ENCODE results near the gene ATP1A1. TPM values are rescaled to one million over a fixed set of nuclear protein-coding genes. Genes with fewer than 3 reads are reported as not detected.

Gene ATP1A1
- total RNA-seq (100 to 1,000 TPM; 230 to 292 (median 266) TPM), total RNA-seq (254 to 670 (median 458) reads per million in 29 experiments)
- 202 TPM for total RNA-seq (2013)

DNA sequence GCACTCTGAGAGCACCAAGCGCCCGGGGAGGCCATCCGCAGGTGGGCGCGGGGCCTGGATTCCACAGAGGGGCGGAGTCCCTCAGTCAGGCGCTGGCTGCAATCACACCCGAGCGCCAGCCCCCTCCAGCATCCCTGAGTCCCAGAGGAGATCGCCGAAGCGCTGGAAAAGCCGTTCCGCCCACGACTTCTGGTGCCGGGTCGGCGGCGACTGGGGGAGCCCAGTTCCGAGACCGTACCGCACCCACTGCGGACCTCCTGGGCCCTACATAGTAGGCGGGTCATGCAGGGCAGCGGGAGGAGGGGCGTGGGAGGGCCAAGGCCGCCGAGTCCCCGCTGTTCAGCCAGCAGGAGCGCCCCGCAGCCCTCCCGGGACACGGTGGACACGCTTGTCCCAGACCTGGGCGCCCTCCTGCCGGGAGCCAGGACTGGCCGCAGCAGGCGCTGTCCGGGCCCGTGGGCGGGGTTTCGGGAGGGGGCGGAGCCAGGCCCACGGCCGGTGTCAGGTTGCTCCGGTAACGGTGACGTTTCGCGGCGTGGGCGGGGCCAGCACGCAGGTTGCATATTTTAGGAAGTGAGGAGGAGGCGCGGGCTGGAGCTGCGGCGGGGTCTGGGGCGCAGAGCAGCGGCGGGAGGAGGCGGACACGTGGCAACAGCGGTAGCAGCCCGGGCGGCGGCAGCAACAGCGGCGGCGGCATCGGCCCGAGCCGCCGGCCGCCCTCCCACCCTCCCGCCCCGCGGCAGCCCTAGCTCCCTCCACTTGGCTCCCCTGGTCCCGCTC is at the start of gene ATP1A1:
Gene ATP1A1, plus strand, starts transcription at position 594 of the 780 bp plus-strand sequence. CDS start 268 bp downstream, outside the sequence.
- Mint-ChIP-seq H3K36me3 (no peaks in the 10 kb centered on the region), H3K4me3 (peak within 1 kb of the TSS; percentile 95 to 97 (median 96)), H3K4me1 (peaks cover 45 to 51% (median 47%) of the 10 kb centered on the region in 3 donors), H3K27ac (peak within 1 kb of the TSS; percentile 97 to 98), H3K27me3 (peaks cover 0 to 1% of the 10 kb centered on the region in 2 donors), H3K9me3 (no peaks in the 10 kb centered on the region)
- ATAC-seq (replicated peaks in 1 of 4) (peak; percentile 78 to 82 (median 81)), DNase-seq (peak; percentile 91 to 99 (median 96))
- Histone ChIP-seq H3K9me3 (no peaks in the 10 kb centered on the region), H3K4me1 (ENCODE audit: control insufficient read depth in 1 of 2, extremely low read depth in 1 of 2, insufficient read depth in 2 of 2, low read length in 2 of 2) (peaks cover 20 to 47% of the 10 kb centered on the region in 2 experiments), H3K36me3 (ENCODE audit: control insufficient read depth in 2 of 2, extremely low read depth in 1 of 2, insufficient read depth in 1 of 2, low read length in 1 of 2) (no peaks in the 10 kb centered on the region), H3K27me3 (replicated peaks in 1 of 2; ENCODE audit: control insufficient read depth in 2 of 2, extremely low read depth in 1 of 2, insufficient read depth in 2 of 2, low read length in 1 of 2) (no peaks in the 10 kb centered on the region), H3K4me3 (ENCODE audit: control insufficient read depth in 1 of 2, extremely low read depth in 1 of 2, low read length in 1 of 2) (peak within 1 kb of the TSS; percentile 89 to 93), H3K27ac (ENCODE audit: low read length) (peak within 1 kb of the TSS; percentile 86)
- CTCF ChIA-PET: interaction anchor here in 1 of 2 donors (0.8 kb wide), 1 partner anchor 113 kb away, joined by 3 read pairs; no protein-coding TSS in a partner anchor
- POLR2A ChIA-PET: interaction anchor here (0.6 to 1.0 kb wide), 7 partner anchors 9 to 187 kb away, joined by 3 to 4 read pairs (median 3); no protein-coding TSS in a partner anchor
- WGBS (ENCODE audit: insufficient coverage): under 1% methylated on average over 67 of the region's 78 CpGs

DNA sequence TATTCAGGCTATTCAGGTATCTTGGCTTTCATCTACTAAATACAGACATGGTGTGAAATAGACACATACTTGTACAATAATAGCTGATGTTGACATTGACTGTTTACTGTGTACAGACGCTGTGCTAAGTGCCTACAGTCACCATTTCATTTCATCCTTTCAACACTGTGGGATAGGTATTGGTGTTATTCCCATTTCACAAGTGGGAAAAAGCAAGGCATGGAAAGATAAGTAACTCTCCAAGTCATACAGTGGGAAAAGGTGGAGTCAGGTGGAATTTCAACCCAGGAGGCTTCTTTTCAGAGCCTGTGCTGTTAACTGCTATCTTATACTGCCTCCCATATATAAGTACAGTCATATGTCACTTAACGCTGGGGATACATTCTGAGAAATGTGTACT is 49.6 kb upstream of the ATP1A1 start:
- POLR2A ChIA-PET: no interaction called here
- no peaks in the 10 kb centered on the region for H3K27me3 Mint-ChIP-seq
- peaks cover 0 to 4% (median 0%) of the 10 kb centered on the region in 3 donors for H3K9me3 Mint-ChIP-seq
- H3K27ac Mint-ChIP-seq: peak overlapping the region; percentile 90 to 94
- no peaks in the 10 kb centered on the region for H3K36me3 Mint-ChIP-seq
- Histone ChIP-seq H3K4me3 (ENCODE audit: control insufficient read depth in 1 of 2, extremely low read depth in 1 of 2, low read length in 1 of 2) (no peak overlapping the region), H3K9me3 (no peaks in the 10 kb centered on the region), H3K27ac (ENCODE audit: low read length) (peak overlapping the region; percentile 72), H3K36me3 (ENCODE audit: control insufficient read depth in 2 of 2, extremely low read depth in 1 of 2, insufficient read depth in 1 of 2, low read length in 1 of 2) (no peaks in the 10 kb centered on the region), H3K4me1 (ENCODE audit: control insufficient read depth in 1 of 2, extremely low read depth in 1 of 2, insufficient read depth in 2 of 2, low read length in 2 of 2) (peaks cover 46 to 66% of the 10 kb centered on the region in 2 experiments), H3K27me3 (replicated peaks in 1 of 2; ENCODE audit: control insufficient read depth in 2 of 2, extremely low read depth in 1 of 2, insufficient read depth in 2 of 2, low read length in 1 of 2) (no peaks in the 10 kb centered on the region)
- no CpG with 5 or more reads among the region's 2 CpGs for WGBS (ENCODE audit: insufficient coverage)
- ATAC-seq (replicated peaks in 1 of 4) (no peak), DNase-seq (no peak)
- H3K4me1 Mint-ChIP-seq: peaks cover 78 to 84% (median 79%) of the 10 kb centered on the region in 3 donors
- CTCF ChIA-PET: no interaction called here
- H3K4me3 Mint-ChIP-seq: no peak overlapping the region

DNA sequence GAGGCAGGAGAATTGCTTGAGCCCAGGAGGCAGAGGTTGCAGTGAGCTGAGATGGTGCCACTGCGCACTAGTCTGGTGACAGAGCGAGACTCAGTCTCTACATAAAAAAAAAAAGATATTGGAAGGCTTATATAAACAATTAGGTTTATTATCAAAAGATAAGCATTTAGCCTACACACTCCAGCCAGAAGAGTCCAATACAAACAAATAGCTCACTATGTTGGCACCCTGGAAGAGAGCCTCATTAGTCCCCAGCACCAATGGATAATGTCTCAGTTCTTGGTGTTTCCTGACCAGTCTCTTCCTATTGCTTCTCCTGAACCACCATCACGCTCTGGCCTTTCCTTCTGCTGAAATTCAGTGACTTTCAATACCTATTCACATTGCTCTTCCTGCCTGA is 48.6 kb upstream of the ATP1A1 start:
- Mint-ChIP-seq H3K9me3 (peaks cover 0 to 5% (median 0%) of the 10 kb centered on the region in 3 donors), H3K27me3 (no peaks in the 10 kb centered on the region), H3K36me3 (no peaks in the 10 kb centered on the region), H3K4me1 (peaks cover 83 to 86% (median 85%) of the 10 kb centered on the region in 3 donors), H3K27ac (peak overlapping the region; percentile 99), H3K4me3 (peak overlapping the region in 2 of 3 donors; percentile 5 to 68)
- Histone ChIP-seq H3K27me3 (replicated peaks in 1 of 2; ENCODE audit: control insufficient read depth in 2 of 2, extremely low read depth in 1 of 2, insufficient read depth in 2 of 2, low read length in 1 of 2) (no peaks in the 10 kb centered on the region), H3K4me3 (ENCODE audit: control insufficient read depth in 1 of 2, extremely low read depth in 1 of 2, low read length in 1 of 2) (no peak overlapping the region), H3K4me1 (ENCODE audit: control insufficient read depth in 1 of 2, extremely low read depth in 1 of 2, insufficient read depth in 2 of 2, low read length in 2 of 2) (peaks cover 46 to 75% of the 10 kb centered on the region in 2 experiments), H3K9me3 (no peaks in the 10 kb centered on the region), H3K27ac (ENCODE audit: low read length) (peak overlapping the region; percentile 82), H3K36me3 (ENCODE audit: control insufficient read depth in 2 of 2, extremely low read depth in 1 of 2, insufficient read depth in 1 of 2, low read length in 1 of 2) (no peaks in the 10 kb centered on the region)
- DNase-seq (no peak), ATAC-seq (replicated peaks in 1 of 4) (no peak)
- WGBS (ENCODE audit: insufficient coverage): 80% methylated on average over 1 of the region's 3 CpGs
- ChIA-PET CTCF (interaction anchor here (0.6 to 1.3 kb wide), 3 partner anchors 9 to 66 kb away, joined by 3 read pairs; no protein-coding TSS in a partner anchor), POLR2A (interaction anchor here (0.7 kb wide), 2 partner anchors 12 to 51 kb away, joined by 3 read pairs; no protein-coding TSS in a partner anchor)

DNA sequence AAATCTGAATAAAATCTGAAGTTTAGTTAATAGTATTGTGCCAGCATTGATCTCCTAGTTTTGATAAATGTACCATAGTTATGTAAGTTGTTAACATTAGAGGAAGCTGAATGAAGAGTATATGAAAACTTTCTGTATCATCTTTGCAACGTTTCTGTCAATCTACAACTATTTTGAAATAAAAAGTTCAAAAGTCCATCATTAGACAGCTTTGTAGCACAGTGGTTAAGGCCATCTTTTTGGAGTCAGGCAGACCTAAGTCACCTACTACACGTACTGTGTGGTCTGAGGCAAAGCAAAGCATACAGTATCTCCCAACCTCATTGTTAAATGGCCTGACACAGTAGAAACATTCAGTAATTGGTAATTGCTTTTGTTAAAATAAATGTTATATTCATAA is 47.9 kb upstream of the ATP1A1 start:
- Mint-ChIP-seq H3K36me3 (no peaks in the 10 kb centered on the region), H3K4me1 (peaks cover 90 to 91% (median 91%) of the 10 kb centered on the region in 3 donors), H3K27me3 (no peaks in the 10 kb centered on the region), H3K27ac (peak overlapping the region; percentile 99), H3K4me3 (peak overlapping the region in 2 of 3 donors; percentile 5 to 68), H3K9me3 (peaks cover 0 to 5% (median 0%) of the 10 kb centered on the region in 3 donors)
- DNase-seq: peak in 1 of 35 experiments; percentile 21
- H3K4me3 ChIP-seq (ENCODE audit: control insufficient read depth in 1 of 2, extremely low read depth in 1 of 2, low read length in 1 of 2): peak overlapping the region in 1 of 2 donors; percentile 21
- H3K27ac ChIP-seq (ENCODE audit: low read length): peak overlapping the region; percentile 82
- POLR2A ChIA-PET: interaction anchor here (0.7 kb wide), 2 partner anchors 13 to 50 kb away, joined by 3 read pairs; no protein-coding TSS in a partner anchor
- no peak for ATAC-seq (replicated peaks in 1 of 4)
- H3K9me3 ChIP-seq: no peaks in the 10 kb centered on the region
- WGBS (ENCODE audit: insufficient coverage): no CpG with 5 or more reads among the region's 2 CpGs
- CTCF ChIA-PET: interaction anchor here (0.6 to 1.3 kb wide), 3 partner anchors 9 to 65 kb away, joined by 3 read pairs; no protein-coding TSS in a partner anchor
- no peaks in the 10 kb centered on the region for H3K27me3 ChIP-seq (replicated peaks in 1 of 2; ENCODE audit: control insufficient read depth in 2 of 2, extremely low read depth in 1 of 2, insufficient read depth in 2 of 2, low read length in 1 of 2)
- peaks cover 49 to 75% of the 10 kb centered on the region in 2 experiments for H3K4me1 ChIP-seq (ENCODE audit: control insufficient read depth in 1 of 2, extremely low read depth in 1 of 2, insufficient read depth in 2 of 2, low read length in 2 of 2)
- H3K36me3 ChIP-seq (ENCODE audit: control insufficient read depth in 2 of 2, extremely low read depth in 1 of 2, insufficient read depth in 1 of 2, low read length in 1 of 2): no peaks in the 10 kb centered on the region

DNA sequence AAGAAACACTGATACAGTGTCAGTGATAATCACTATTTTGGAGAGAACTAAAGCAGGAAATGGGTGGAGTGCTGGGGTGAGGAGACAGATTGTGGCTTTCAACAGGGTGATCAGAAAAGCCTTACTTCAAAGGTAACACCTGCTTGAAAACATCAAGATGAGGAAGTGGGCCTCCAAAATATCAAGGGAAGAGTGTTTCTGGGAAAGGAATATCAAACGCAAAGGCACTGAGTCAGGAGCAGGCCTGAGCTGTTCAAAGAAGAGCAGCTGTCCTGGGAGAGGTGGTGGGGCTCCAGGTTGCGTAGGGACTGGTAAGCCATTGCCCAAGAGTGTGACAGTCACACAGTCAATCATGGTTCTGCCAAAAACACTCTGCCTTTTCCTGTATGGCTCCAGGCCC is 47.1 kb upstream of the ATP1A1 start:
- 0% methylated on average over 2 of the region's 2 CpGs for WGBS (ENCODE audit: insufficient coverage)
- Histone ChIP-seq H3K4me1 (ENCODE audit: control insufficient read depth in 1 of 2, extremely low read depth in 1 of 2, insufficient read depth in 2 of 2, low read length in 2 of 2) (peaks cover 49 to 74% of the 10 kb centered on the region in 2 experiments), H3K27ac (ENCODE audit: low read length) (peak overlapping the region; percentile 82), H3K9me3 (no peaks in the 10 kb centered on the region), H3K36me3 (ENCODE audit: control insufficient read depth in 2 of 2, extremely low read depth in 1 of 2, insufficient read depth in 1 of 2, low read length in 1 of 2) (no peaks in the 10 kb centered on the region), H3K4me3 (ENCODE audit: control insufficient read depth in 1 of 2, extremely low read depth in 1 of 2, low read length in 1 of 2) (peak overlapping the region; percentile 21 to 40), H3K27me3 (replicated peaks in 1 of 2; ENCODE audit: control insufficient read depth in 2 of 2, extremely low read depth in 1 of 2, insufficient read depth in 2 of 2, low read length in 1 of 2) (no peaks in the 10 kb centered on the region)
- peak overlapping the region; percentile 96 to 99 for H3K27ac Mint-ChIP-seq
- no peaks in the 10 kb centered on the region for H3K36me3 Mint-ChIP-seq
- H3K4me1 Mint-ChIP-seq: peaks cover 90 to 93% (median 92%) of the 10 kb centered on the region in 3 donors
- H3K4me3 Mint-ChIP-seq: peak overlapping the region; percentile 13 to 68 (median 41)
- ChIA-PET POLR2A (interaction anchor here in 1 of 2 donors (0.6 kb wide), 1 partner anchor 46 kb away, joined by 4 read pairs; no protein-coding TSS in a partner anchor), CTCF (interaction anchor here in 1 of 2 donors (0.8 kb wide), 2 partner anchors 31 to 50 kb away, joined by 3 to 4 read pairs; no protein-coding TSS in a partner anchor)
- peak; percentile 18 to 71 (median 43) for DNase-seq
- H3K27me3 Mint-ChIP-seq: no peaks in the 10 kb centered on the region
- peaks cover 0 to 5% (median 0%) of the 10 kb centered on the region in 3 donors for H3K9me3 Mint-ChIP-seq
- peak; percentile 92 to 94 (median 94) for ATAC-seq (replicated peaks in 1 of 4)

DNA sequence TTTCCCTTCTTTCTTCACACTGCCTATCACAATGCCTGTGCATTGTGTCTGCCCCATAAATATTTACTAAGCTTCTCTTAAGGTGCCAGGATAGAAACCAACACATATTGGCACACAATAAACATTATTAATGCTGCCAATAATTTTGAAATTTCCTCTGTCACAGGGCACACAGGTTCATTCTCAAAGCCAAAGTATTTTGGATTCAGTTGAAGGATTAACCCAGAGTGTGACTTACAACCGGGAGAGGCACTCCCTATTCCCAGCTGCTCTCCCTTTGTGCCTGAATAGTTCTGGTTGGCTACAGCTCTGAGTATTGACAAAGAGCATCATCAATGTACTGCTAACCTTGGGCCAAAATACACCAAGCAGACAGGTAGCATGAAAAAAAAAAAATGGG is 46.6 kb upstream of the ATP1A1 start:
- Histone ChIP-seq H3K27me3 (replicated peaks in 1 of 2; ENCODE audit: control insufficient read depth in 2 of 2, extremely low read depth in 1 of 2, insufficient read depth in 2 of 2, low read length in 1 of 2) (no peaks in the 10 kb centered on the region), H3K27ac (ENCODE audit: low read length) (peak overlapping the region; percentile 82), H3K9me3 (no peaks in the 10 kb centered on the region), H3K36me3 (ENCODE audit: control insufficient read depth in 2 of 2, extremely low read depth in 1 of 2, insufficient read depth in 1 of 2, low read length in 1 of 2) (no peaks in the 10 kb centered on the region), H3K4me3 (ENCODE audit: control insufficient read depth in 1 of 2, extremely low read depth in 1 of 2, low read length in 1 of 2) (peak overlapping the region in 1 of 2 donors; percentile 40), H3K4me1 (ENCODE audit: control insufficient read depth in 1 of 2, extremely low read depth in 1 of 2, insufficient read depth in 2 of 2, low read length in 2 of 2) (peaks cover 47 to 69% of the 10 kb centered on the region in 2 experiments)
- H3K4me3 Mint-ChIP-seq: peak overlapping the region; percentile 37 to 68 (median 41)
- peaks cover 85 to 91% (median 86%) of the 10 kb centered on the region in 3 donors for H3K4me1 Mint-ChIP-seq
- 100% methylated on average over 1 of the region's 1 CpG for WGBS (ENCODE audit: insufficient coverage)
- no peaks in the 10 kb centered on the region for H3K36me3 Mint-ChIP-seq
- H3K9me3 Mint-ChIP-seq: peaks cover 0 to 5% (median 0%) of the 10 kb centered on the region in 3 donors
- ATAC-seq (replicated peaks in 1 of 4) (peak in 2 of 4 experiments; percentile 3 to 17), DNase-seq (no peak)
- H3K27ac Mint-ChIP-seq: peak overlapping the region; percentile 96 to 99
- ChIA-PET CTCF (interaction anchor here in 1 of 2 donors (0.8 kb wide), 2 partner anchors 31 to 49 kb away, joined by 3 to 4 read pairs; no protein-coding TSS in a partner anchor), POLR2A (interaction anchor here (0.5 to 1.5 kb wide), 6 partner anchors 13 to 1161 kb away, joined by 3 to 5 read pairs (median 3); no protein-coding TSS in a partner anchor)
- H3K27me3 Mint-ChIP-seq: no peaks in the 10 kb centered on the region

Measured in T-cell (primary cell).